Measurements from ENCODE around the gene NHLRC2. TPM values are rescaled to one million over a fixed set of nuclear protein-coding genes. Genes with fewer than 3 reads are reported as not detected.
"Not testable (repeated sequence)": the region's sequence is repeated elsewhere in the genome, so short reads cannot be mapped to it uniquely, and the experiment has no call there.

The NHLRC2 gene
- polyA plus RNA-seq, 10 donors = 9.3 to 18.7 (median 13.6) TPM

DNA sequence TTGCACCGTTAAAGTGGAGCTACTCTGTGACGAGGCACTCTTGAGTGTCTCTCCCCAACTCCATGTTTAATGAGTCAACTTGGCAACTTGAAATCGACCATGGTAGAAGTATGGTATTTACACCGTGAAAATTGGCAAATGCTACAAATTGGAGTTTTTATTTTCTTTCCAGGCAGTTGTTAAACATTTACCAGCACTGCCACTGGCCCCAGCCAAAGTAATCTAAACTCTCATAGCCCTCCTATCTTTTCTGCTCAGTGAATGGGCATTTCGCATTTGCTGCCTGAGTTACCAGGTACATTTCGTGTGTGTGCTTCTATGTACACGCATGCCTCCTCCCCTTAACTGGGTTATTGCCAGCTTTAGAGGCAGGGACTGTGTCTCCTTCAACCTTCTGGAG lies 83.3 kb downstream of the NHLRC2 start:
- no peak for DNase-seq

DNA sequence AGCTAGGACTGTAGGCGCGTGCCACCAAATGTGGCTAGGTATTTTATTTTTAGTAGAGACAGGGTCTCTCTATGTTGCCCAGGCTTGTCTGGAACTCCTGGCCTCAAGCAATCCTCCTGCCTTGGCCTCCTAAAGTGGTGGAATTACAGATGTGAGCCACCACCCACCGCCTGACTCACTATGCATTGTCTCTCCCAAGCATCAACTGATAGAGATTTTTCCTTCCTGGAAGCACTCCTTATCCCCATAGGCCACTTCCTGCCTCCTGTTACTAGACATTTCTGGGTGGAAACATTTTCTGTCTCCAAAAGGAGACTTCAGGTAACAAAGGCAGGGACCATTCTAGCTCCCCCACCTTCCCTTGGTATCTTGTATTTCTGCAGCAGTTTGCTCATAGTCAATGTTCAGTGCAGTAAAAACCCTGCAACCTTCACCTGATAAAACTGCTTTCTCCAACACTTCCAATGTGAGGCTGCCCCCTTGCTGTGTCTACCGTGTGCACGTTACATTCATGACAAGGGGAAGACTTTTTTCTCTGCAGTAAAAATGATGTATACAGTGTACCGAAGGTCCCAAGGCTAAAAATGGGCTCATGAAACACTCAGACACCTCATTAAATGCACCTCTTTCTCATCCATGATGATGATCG lies 84.9 kb downstream of the NHLRC2 start:
- DNase-seq = no peak

DNA sequence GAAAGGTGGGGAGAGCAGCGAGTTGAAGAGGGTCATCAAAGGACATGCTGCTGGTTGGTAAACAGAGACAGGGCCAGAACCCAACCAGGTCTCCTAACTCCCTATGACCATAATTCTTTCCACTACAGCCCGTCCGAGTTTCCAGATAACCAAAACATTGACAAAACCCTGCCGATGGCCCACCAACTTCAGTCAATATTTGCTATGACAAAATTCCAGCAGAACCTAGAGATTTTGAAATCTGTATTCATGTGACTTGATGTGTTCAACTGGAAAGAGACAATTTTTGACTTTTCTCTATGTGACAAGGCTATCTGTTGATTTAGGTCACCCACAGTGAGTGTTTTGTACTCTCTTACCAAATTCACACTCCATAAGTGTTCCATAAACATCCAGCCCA lies 86.7 kb downstream of the NHLRC2 start:
- DNase-seq = no peak

DNA sequence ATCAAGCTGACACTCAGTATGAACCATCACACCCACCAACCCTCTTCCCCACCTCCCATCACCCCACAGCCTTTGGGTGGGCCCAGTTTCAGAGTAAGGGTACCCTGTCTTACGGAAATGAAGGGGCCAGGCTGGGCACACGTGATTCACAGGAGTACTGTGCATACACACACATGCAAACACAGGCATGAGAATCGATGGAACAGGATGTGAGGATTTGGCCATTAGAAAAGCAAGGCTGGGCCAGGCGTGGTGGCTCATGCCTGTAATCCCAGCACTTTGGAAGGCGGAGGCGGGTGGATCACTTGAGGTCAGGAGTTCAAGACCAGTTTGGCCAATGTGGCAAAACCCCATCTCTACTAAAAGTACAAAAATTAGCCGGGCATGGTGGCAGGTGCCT lies 88.7 kb downstream of the NHLRC2 start:
- not testable (repeated sequence) for DNase-seq

DNA sequence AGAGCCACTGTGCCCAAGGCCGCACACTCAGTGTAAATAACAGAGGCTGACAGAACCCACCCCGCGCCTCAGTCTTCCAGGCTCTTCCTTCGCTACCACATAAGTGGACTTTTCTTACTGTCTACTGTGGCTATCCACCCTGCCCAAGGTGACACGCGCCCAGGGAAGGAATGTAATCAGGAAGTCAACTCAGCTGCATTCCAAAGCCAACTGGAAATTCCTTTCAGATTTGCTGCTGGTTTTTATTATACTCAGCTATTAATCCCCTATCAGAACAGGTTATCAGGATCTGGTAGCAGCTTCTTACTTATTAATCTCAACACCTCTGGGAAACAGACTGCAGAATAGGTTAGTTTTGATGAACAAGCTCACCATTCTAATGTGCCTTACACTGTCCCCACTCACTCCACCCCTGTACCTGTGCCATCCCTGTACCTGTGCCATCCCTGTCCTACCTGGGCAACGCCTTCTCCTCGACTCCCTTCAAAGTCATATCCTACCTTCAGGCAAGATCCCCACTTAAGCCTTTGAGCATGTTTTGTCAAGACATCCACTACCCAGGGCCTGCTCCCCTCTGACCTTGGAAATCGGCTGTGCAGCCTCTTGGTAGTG lies 90.7 kb downstream of the NHLRC2 start:
- DNase-seq = peak in 1 of 3 donors; percentile 38

DNA sequence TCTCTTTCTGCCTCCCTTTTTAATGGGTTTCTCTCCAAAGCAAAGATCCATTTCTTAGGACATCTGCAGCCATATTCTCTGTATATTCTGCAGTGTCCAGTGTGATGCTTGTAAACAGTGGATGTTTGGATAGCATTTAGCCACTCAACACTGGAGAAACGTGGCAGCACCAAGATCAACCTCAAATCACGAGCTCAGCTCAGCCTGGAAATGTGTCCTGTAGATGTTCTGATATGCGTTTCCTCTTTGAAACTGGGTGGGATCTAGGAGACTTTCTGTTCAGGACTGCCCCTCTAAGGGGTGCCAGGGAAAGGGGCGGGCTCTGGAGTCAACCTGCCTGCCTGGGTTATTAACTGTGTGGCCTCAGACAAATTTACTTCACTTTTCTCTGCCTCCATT lies 91.2 kb downstream of the NHLRC2 start:
- no peak for DNase-seq

DNA sequence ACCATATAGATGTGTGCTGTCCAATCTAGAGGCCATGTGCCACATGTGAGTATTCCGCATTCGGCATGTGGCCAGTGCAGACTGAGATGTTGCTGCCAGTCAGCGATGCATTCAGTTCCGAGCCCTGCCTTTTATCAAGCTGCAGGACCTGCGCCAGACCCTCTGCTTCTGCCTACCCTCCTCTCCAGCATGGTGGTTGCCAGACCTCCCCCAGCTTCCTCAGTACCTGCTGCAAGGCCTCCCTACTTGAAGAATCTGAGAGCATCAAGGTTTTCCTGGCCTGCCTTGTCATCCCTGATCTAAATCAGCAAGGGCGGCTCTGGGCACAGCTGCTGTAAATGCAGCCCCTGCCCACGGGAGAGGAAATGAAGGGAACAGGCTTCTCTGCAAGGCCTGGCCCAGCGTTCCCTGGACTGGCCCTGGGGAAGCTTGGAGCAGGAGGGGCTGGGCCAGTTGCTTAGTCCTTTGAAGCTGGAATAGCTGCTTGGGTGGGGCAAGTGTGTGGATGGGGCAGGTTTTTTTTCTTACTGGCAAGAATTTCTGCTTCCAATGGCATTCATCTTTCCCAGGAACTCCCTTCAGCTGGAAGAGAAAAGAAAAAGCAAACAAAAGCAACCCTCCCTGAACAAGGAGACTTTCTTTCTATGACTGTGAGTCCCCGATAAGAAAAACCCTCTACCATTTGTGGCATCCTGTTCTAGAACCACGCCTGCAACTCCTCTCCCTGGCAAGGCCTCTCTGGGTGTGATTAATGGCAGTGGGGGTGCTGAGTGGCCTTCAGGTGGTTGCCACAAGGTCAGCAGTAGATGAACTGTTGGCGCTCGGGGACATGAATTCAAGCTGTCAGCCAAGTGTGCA lies 93.0 kb downstream of the NHLRC2 start:
- no peak for DNase-seq

DNA sequence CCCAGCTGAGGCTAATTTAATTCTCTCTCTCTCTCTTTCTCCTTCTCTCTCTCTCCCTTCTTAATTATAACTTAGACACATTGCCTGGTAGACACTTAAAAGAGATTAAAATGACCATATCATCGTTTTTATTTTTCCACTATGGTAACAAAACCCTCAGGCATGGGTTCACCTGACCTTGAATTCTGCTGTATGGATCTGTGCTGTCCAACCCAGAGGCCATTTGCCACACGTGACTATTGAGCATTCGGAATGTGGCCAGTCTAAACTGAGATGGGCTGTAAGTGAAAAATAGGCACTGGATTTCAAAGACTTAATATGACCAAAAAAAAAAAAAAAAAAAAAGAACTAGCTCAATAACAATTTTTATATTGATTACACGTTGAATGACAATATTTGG lies 93.6 kb downstream of the NHLRC2 start:
- no peak for DNase-seq

DNA sequence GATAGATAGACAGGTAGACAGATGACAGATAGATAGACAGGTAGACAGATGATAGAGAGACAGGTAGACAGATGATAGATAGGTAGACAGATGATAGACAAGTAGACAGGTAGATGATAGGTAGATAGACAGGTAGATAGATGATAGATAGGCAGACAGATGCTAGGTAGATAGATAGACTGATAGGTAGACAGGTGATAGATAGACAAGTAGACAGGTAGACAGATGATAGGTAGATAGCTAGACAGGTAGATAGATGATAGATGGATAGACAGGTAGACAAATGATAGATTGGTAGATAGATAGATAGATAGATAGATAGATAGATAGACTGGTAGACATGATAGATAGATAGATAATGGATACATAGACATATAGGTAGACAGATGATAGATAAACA lies 95.8 kb downstream of the NHLRC2 start:
- no peak for DNase-seq

DNA sequence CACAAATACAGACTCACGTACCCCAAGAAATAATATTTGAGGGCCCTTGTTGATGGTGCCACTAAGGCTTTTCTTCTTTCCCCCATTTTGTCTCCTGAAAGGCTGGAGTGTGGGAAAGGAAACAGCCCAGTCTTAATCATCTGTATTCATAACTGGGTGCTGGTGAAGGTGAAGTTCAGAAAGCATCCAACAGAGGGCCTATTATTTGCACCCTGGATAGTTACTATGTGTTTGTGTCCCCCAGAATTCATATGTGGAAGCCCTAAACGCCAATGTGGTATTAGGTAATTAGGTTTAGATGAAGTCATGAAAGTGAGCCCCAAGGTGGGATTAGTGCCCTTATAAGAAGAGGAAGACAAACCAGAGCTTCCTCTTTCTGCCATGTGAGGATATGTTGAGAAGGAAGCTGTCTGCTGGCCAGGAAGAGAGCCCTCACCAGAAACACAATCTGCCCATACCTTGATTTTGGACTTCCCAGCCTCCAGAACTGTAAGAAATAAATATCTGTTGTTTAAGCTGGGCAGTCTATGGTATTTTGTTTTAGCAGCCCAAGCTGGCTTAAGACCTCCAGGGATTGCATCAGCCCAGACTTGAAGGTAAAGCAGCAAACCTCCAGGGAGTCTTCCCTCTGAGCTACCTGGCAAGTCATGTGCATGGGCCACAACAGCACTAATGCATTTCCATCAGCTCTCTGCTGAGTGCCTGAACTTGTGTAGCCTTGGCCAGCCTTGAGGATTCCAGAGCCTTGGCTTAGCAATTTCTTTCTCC lies 99.2 kb downstream of the NHLRC2 start:
- no peak for DNase-seq

DNA sequence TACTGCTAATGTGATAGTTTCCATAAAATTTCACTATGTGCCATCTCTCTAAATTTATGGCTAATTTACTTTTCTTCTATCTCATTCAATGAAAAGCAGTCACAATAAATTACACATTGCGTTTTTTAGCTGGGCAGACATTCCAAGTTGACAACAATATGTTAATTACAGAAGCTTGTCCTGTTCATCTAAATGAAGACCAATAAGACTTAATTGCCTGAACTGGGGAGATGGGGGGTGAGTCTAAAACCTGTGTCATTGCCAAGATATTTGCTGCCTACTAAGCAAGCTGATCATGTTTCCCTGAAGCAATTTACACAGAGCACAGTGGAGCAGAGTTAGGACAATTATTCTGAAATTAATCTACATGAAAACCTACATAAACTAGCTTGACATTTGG lies 99.9 kb downstream of the NHLRC2 start:
- no peak for DNase-seq

DNA sequence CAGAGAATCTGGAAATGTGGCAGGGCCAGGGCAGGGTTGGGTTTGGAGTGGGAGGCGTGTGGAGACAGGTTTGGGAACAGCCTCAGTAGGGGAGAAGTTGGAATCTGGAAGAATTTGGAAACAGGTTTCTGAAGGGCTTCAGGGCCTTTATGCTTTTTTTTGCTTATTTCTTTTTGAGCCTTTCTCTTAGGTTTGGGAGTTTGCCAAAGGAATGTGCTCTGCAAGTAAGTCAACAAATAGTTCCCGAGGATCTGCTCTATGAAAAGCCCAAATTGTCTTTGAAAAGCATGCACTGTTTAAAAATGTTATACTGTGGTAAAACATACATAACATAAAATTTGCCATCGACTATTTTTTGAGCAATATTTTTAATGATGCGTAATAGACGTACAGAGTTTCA lies 102.6 kb downstream of the NHLRC2 start:
- peak; percentile 25 to 61 (median 45) for DNase-seq

DNA sequence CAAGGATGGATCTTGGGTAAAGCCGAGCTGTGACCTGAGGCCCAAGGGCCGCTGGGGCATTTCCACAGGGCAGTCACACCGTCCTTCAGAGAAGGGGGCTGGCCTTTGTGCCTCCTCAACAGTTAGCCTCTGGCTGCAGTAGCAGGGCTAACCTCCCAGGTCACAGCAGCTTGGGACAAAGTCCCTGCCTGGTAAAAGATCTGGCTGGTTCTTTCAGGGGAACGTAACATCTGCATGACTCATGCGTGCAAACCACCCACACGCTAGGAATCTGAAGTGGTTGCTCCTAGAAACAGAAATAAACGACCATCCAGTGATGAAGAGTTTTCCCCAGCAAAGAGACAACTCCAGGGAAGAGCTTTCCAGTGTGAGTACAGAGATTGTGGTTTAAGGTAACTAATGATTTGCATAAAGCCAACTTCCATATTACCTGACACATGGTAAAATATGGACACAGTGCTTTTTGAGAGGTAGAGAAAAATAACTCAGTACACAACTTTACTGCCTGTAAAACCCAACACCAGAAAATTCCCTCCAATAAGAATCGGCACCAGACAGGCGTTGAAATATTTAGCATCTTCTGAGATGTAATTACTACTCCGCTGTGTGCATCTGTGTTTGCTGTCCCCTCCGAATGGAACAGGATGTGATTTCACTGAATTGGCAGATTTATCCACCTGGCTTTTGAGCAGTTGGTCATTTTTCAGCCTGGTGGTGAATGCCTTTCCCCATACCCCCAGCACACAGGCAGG lies 104.3 kb downstream of the NHLRC2 start:
- DNase-seq = peak; percentile 15 to 81 (median 44)

DNA sequence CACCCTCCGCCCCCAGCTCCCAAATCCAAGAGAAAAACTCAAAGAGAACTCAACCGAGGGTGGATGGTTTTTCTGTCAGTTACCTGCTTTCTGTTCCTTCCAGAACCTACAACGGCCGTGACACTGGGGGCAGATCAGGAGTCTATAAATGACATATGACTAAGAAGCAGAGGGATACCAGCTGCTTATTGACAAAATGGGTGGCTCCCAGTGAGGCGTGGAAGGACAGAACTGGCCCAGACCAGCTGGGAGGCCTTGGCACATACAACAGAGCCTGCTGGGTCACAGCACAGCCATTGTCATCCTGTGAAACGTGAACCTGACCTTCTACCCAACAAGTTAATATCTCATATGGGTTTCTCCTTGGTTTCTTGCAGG lies 104.9 kb downstream of the NHLRC2 start:
- DNase-seq = no peak

DNA sequence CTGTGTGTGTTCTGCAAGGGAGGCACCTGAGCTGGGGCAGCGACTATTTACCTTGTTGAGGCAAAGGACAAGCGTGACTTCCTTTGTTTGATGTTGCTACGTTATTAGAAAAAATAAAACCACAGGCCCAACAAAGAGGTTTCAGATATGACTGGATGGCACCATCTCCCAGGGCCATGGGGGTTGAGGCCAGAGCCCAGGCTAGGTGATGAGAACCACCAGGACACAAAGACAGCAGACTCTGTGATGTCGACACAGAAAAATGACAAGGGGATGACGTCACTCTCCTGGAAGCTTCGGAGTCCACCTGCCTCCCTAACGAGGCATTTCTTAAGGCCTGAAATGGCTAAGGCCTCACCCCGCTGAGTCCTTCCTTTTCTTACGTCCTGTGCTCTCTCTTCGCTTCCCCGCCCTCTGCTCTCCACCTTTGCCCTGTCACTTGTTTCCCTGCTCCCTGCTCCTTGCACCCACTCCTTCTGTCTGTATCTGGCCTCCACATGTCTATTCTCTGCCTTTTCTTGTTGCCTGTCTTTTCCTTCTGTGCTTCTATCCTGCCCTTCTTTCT lies 106.2 kb downstream of the NHLRC2 start:
- no peak for DNase-seq

DNA sequence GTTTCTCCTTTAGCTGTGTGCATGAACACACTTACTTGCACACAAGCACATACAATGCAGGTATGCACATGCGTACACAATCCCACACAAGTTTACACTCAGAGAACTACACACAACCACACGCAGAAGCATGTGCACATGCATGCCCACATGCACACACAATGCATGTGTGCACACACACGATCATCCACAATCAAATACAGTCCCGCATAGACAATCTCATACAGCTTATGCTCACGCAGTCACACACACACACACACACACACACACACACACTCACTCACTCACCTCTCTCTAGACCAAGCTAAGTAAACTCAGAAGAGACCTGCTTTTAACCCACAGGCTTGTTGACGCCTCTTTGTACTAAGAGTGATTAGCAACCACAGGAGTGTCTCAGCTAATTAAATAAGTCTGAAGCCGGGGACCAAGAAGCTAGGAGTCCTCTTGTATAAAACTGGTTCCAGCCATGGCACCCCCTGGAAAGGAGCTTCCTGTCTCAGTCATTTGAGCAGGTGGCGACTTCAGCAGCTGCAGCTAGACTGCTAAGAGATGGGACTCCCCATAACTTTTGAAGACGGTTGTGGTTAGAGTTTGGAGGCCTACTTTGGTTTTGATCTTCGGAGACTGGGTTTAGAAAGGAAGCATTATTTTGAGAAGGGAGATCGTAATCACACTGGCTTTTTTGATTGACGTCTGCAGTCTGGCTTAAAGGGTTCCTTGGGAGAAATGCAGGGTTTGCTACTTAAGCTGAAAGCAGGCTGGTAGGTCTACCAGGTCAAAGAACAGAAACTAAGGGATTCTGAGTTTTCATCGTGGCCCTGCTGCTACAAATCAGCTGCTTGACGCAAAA lies 106.9 kb downstream of the NHLRC2 start:
- DNase-seq = no peak

DNA sequence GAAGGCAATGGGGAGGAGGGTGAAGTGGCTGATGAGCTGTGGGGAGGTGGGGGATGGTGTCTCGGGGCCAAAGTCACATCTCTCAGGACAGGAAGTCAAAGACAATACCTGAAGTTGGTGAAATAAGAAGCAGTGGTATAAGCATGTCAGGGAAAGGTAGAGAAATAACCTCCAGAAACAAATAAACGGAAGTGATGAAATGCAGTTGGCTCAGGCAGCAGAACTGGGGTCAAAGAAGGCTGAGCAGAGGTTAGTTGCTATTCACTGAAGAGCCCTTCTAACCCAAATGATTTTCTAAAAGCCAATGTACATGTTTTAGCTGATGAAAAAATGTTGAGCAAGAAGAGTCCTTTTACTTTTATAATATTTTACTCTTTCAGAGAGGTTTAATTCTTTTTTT lies 110.6 kb downstream of the NHLRC2 start:
- no peak for DNase-seq

DNA sequence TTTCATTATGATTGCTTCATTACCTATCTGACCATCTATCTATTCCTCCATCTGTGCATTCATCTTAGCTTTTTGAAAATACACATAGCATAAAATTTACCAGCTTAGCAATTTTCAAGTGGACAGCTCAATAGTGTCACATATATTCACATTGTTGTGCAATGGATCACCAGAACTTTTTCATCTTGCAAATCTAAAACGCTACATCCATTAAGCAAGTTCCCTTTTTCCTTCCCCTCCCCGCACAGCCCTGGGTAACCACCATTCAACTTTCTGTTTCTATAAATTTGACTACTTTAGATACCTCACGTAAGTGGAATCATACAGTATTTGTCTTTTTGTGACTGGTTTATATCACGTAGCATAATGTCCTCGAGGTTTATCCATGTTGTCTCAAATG lies 111.2 kb downstream of the NHLRC2 start:
- no peak for DNase-seq
